ENCODE measurements around the gene TMEM169.
"Not testable (repeated sequence)": the region's sequence is repeated elsewhere in the genome, so short reads cannot be mapped to it uniquely, and the experiment has no call there.

Gene TMEM169

GRCh38 chr2:216134958-216135541 lies 53.3 kb downstream of the TMEM169 start:
- no peak for DNase-seq

DNA sequence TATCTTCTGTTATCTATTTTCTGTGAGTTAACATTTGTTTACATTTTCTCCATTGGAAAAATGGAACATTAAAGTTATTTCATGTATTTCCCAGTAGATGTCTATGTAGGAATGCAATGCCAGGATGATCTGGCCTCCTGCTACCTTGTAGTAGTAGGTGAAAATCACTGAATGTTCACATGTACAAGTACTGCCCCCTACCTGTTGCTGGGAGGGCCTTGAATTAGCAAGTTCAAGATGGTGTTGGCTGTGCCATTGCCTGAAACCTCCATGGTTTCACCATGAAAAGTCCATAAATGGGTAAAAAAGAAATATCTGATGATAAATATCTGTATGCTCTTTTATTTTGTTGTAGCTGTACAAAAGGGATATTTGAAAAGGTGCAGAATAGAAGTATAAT lies 58.2 kb downstream of the TMEM169 start:
- no peak for DNase-seq

DNA sequence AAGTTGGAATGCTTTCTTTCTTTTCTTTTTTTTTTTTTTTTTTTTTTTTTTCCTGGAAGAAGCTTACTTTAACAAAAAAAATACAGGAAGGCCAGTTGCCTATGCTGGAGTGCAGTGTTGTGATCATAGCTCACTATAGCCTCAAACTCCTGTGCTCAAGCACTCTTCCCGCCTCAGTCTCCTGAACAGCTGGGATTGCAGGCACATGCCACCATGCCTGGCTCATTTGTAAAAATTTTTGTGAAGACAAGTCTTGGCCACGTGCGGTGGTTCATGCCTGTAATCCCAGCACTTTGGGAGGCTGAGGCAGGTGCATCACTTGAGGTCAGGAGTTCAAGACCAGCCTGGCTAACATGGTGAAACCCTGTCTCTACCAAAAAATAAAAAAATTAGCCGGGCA lies 59.8 kb downstream of the TMEM169 start:
- DNase-seq = not testable (repeated sequence)

DNA sequence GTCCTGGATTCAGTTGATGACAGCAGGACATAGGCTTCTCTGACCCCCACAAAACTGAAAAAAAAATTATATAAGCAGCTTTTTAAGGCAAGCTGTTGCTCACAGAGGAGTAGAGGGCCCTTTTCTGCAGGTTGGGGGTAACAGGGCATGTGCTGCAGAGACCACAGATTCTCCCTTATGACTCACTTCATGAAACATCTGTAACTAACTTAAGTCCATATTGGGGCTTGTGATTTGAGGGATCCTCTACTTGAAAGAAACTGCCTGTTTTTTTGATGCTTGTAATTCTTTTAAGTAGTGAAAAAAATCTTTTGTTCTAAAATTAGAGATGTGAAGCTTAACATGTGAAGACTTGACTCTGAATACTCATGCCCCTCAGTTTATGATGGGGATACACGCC lies 60.8 kb downstream of the TMEM169 start:
- DNase-seq = no peak

GRCh38 chr2:216144372-216144771 lies 62.7 kb downstream of the TMEM169 start:
- DNase-seq = no peak

DNA sequence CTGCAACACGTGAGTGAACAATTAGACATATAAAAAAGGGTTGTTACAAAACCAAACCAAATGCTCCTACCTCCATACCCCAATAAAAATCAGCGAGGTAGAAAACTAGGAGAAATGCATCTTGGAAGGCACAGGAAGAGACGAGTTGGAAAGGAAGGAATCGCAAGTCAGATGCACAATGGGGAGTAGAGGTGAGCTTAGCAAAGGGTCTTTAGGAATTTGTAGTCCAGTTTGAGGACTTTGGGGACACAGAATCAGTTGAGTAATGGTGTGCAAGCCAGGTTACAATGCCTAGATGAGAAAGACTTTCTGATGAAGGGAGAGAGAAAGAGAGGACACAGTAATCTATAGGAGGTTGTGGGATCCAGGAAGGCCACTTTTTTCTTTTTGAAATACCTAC lies 63.1 kb downstream of the TMEM169 start:
- DNase-seq = no peak

GRCh38 chr2:216146573-216146972 lies 64.9 kb downstream of the TMEM169 start:
- no peak for DNase-seq

DNA sequence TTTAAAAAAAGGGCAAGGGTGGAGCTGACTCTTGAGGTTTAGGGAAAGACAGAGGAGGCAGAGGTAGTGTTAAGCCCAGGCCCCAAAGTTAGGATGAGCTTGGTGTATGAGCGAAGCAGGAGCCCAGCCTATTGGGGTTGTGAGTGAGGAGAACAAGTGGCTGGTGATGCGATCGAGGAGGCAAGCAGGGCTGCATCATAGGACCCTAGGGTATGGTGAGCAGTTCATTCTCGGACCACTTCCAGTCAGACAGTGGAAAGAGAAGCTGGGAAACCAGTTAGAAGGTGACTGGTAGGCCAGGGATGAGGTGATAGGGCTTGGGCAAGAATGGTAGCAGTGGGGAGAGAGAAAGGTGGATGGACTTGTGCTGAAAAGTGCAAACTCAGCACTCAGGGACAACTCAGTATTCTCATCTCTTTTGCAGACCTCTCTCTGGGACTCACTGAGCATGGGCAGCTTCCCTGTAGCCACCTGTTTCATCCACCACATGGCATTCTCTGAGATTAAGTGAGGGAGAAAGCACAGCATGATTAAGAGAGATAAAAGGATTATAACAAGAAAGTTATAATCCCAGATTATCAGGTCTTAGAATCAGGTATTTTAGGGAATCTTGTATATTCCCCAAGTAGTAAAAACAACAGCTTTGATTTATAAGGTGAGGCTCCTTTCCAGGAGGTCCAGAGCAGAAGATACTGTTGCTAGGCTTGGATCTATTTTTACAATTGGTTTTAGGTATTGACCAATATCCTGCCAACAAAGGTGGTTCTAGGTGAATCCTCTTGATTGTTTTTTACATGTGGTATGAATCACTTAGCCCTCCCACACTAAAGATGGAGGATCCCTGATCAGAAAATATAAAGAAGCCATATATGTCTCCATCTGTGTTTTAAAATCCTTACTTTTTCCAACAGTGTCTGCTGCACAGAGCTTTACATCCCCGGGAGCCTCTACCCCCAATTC lies 65.7 kb downstream of the TMEM169 start:
- no peak for DNase-seq

DNA sequence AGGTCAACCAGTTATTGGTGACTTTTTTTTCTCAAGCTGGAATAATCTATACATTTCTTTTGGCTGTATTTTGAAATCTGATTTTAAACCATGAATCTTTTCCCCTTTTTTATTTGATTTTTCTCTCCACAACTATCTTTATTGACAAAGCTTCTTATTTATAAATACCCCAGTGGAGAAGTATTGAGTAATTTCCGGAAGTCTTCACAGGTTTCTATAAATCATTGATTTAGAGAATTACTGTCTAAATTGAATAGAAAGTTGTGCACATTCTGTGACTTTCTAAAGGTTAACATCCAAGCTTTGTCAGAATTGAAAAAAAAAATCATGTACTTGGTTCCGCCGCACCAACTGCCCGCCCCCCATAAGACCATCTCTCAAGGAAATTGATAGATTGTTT lies 67.3 kb downstream of the TMEM169 start:
- DNase-seq = no peak

GRCh38 chr2:216149741-216150140 lies 68.0 kb downstream of the TMEM169 start:
- no peak for DNase-seq

- DNase-seq = no peak
These were observed 69.8 kb downstream of the TMEM169 start for GRCh38 chr2:216151313-216152025.
